ENCODE data around the gene PRR36. TPM values are rescaled to one million over a fixed set of nuclear protein-coding genes. Genes with fewer than 3 reads are reported as not detected.

The PRR36 gene
- polyA plus RNA-seq, 4 donors: 0.22 to 0.47 TPM; not detected in 2

DNA sequence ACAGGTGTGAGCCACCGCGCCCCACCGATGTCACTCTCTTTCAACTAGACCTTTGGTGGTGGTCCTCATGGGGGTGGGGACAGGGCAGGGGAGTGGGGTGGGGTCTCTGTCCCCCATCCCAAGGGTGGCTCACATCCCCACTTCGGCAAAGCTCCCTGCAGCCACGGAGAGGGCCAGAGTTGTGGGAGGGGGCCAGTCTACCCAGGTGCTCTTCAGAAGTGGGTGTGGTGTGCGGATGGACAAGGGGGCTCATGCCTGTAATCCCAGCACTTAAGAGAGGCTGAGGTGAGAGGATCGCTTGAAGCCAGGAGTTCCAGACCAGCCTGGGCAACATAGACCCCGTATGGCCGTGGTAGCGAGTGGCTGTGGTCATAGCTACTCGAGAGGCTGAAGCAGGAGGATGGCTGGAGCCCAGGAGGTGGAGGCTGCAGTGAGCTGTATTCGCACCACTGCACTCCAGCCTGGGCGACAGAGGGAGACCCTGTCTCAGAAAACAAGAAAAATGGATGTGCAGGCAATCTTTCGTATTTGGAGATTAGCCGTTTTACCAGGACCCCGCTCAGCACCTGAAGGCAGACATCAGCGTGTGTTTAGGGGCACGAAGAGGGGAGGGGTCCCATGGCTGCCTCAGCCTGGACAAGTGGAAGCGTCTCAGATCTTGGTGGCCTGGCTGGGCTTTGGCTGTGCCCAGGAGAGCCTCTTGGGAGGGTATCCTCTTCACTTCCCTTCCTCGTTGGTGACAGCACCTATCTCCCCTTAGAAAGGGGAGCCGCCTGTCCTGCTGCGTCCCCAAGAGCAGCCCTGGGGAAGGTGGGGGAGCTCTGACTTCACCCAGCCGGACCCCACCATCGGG, 41.3 kb upstream of the PRR36 start:
- Histone ChIP-seq H3K36me3 (ENCODE audit: control insufficient read depth in 3 of 3, insufficient read depth in 2 of 3, low read depth in 1 of 3, low read length in 3 of 3) (peaks cover 2 to 29% (median 14%) of the 10 kb centered on the region in 3 donors), H3K4me3 (ENCODE audit: low read depth in 1 of 3, low read length in 3 of 3) (no peak overlapping the region), H3K27ac (ENCODE audit: low read depth in 1 of 3, low read length in 2 of 3) (no peak overlapping the region), H3K4me1 (ENCODE audit: control insufficient read depth in 3 of 3, insufficient read depth in 2 of 3, low read depth in 1 of 3, low read length in 2 of 3) (peaks cover 2 to 36% (median 3%) of the 10 kb centered on the region in 3 donors), H3K9me3 (ENCODE audit: control insufficient read depth in 2 of 2, insufficient read depth in 1 of 2, low read depth in 1 of 2, low read length in 1 of 2) (no peaks in the 10 kb centered on the region), H3K27me3 (ENCODE audit: control insufficient read depth in 3 of 3, insufficient read depth in 3 of 3, low read length in 3 of 3) (peaks cover 0 to 50% (median 20%) of the 10 kb centered on the region in 3 donors)
- DNase-seq: no peak
- WGBS, 3 donors: 39 to 46% (median 43%) methylated on average over 24 of the region's 24 CpGs
- FAIRE-seq: no peak

DNA sequence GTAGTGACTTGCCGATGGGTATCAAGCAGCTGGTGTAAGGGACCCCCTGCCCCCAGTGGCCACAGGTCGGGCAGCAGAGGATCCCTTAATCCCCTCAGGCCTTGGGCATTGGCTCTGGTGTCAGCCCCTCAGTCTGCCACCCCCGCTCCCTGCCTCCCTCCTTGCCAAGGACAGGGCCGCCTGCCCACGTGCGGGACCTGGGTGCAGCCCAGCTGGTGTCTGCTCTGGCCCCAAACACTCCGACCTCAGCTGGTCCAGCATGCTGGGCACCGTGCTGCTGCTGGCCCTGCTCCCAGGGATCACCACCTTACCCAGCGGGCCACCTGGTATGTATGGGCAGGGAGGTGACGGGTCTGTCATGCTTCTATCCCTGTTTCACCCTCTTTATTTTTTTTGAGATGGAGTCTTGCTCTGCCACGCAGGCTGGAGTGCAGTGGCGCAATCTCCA, 40.4 kb upstream of the PRR36 start, which contains the start of gene TGFBR3L:
TGFBR3L (plus strand) TSS at position 233 of the 448 bp plus-strand sequence.
- Histone ChIP-seq H3K9me3 (ENCODE audit: control insufficient read depth in 2 of 2, insufficient read depth in 1 of 2, low read depth in 1 of 2, low read length in 1 of 2) (no peaks in the 10 kb centered on the region), H3K4me3 (ENCODE audit: low read depth in 1 of 3, low read length in 3 of 3) (no peak within 1 kb of the TSS), H3K4me1 (ENCODE audit: control insufficient read depth in 3 of 3, insufficient read depth in 2 of 3, low read depth in 1 of 3, low read length in 2 of 3) (peaks cover 2 to 31% (median 3%) of the 10 kb centered on the region in 3 donors), H3K27ac (ENCODE audit: low read depth in 1 of 3, low read length in 2 of 3) (no peak within 1 kb of the TSS), H3K27me3 (ENCODE audit: control insufficient read depth in 3 of 3, insufficient read depth in 3 of 3, low read length in 3 of 3) (peaks cover 0 to 48% (median 20%) of the 10 kb centered on the region in 3 donors), H3K36me3 (ENCODE audit: control insufficient read depth in 3 of 3, insufficient read depth in 2 of 3, low read depth in 1 of 3, low read length in 3 of 3) (peaks cover 2 to 37% (median 18%) of the 10 kb centered on the region in 3 donors)
- 38 to 60% (median 40%) methylated on average over 12 of the region's 12 CpGs for WGBS, 3 donors
- DNase-seq (no peak), FAIRE-seq (no peak)

DNA sequence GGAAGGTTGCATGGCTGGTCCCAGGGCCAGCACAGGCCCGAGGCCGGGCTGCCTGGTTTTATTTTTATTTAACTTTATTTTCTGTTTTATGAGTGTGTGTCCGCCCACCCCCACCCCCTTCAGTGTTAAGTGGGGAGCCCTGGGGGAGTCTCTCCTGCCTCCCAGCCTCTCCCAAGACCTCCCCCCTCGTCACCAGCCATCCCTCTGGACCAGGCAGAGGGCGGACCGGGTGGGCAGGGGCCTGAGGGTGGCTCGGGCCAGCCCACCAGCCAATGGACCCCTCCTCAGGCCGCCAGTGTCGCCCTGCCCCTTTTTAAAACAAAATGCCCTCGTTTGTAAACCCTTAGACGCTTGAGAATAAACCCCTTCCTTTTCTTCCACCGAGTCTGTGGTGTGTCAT, 39.9 kb upstream of the PRR36 start:
- peaks cover 4 to 42% (median 18%) of the 10 kb centered on the region in 3 donors for H3K36me3 ChIP-seq (ENCODE audit: control insufficient read depth in 3 of 3, insufficient read depth in 2 of 3, low read depth in 1 of 3, low read length in 3 of 3)
- WGBS, 3 donors: 43 to 59% (median 47%) methylated on average over 12 of the region's 12 CpGs
- no peak overlapping the region for H3K27ac ChIP-seq (ENCODE audit: low read depth in 1 of 3, low read length in 2 of 3)
- H3K4me3 ChIP-seq (ENCODE audit: low read depth in 1 of 3, low read length in 3 of 3): no peak overlapping the region
- FAIRE-seq (no peak), DNase-seq (no peak)
- H3K4me1 ChIP-seq (ENCODE audit: control insufficient read depth in 3 of 3, insufficient read depth in 2 of 3, low read depth in 1 of 3, low read length in 2 of 3): peaks cover 2 to 26% (median 3%) of the 10 kb centered on the region in 3 donors
- H3K9me3 ChIP-seq (ENCODE audit: control insufficient read depth in 2 of 2, insufficient read depth in 1 of 2, low read depth in 1 of 2, low read length in 1 of 2): no peaks in the 10 kb centered on the region
- peaks cover 0 to 44% (median 20%) of the 10 kb centered on the region in 3 donors for H3K27me3 ChIP-seq (ENCODE audit: control insufficient read depth in 3 of 3, insufficient read depth in 3 of 3, low read length in 3 of 3)

DNA sequence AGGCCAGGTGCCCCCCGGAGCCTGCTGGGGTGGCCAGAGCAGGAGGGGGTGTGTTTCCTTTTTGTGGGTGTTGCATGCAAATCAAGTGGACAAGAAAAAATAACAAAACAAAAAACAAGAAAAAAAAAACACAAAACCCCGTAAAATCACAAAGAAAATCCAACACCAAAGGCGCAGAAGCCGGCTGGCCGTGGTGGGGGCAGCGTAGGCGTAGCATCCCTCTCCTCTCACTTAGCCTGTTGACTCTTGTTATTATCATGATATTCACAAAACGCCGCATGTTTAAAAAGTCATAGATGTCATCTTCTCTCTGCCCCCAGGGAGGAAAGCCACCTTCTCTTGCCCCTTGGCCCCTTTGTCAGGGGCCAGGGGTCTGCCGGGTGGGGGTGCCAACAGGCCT, 39.5 kb upstream of the PRR36 start:
- Histone ChIP-seq H3K27ac (ENCODE audit: low read depth in 1 of 3, low read length in 2 of 3) (no peak overlapping the region), H3K36me3 (ENCODE audit: control insufficient read depth in 3 of 3, insufficient read depth in 2 of 3, low read depth in 1 of 3, low read length in 3 of 3) (peaks cover 6 to 46% (median 18%) of the 10 kb centered on the region in 3 donors), H3K9me3 (ENCODE audit: control insufficient read depth in 2 of 2, insufficient read depth in 1 of 2, low read depth in 1 of 2, low read length in 1 of 2) (no peaks in the 10 kb centered on the region), H3K27me3 (ENCODE audit: control insufficient read depth in 3 of 3, insufficient read depth in 3 of 3, low read length in 3 of 3) (peaks cover 0 to 40% (median 18%) of the 10 kb centered on the region in 3 donors), H3K4me3 (ENCODE audit: low read depth in 1 of 3, low read length in 3 of 3) (no peak overlapping the region), H3K4me1 (ENCODE audit: control insufficient read depth in 3 of 3, insufficient read depth in 2 of 3, low read depth in 1 of 3, low read length in 2 of 3) (peaks cover 2 to 22% (median 3%) of the 10 kb centered on the region in 3 donors)
- WGBS, 3 donors: 83 to 87% (median 85%) methylated on average over 10 of the region's 10 CpGs
- no peak for DNase-seq
- no peak for FAIRE-seq

DNA sequence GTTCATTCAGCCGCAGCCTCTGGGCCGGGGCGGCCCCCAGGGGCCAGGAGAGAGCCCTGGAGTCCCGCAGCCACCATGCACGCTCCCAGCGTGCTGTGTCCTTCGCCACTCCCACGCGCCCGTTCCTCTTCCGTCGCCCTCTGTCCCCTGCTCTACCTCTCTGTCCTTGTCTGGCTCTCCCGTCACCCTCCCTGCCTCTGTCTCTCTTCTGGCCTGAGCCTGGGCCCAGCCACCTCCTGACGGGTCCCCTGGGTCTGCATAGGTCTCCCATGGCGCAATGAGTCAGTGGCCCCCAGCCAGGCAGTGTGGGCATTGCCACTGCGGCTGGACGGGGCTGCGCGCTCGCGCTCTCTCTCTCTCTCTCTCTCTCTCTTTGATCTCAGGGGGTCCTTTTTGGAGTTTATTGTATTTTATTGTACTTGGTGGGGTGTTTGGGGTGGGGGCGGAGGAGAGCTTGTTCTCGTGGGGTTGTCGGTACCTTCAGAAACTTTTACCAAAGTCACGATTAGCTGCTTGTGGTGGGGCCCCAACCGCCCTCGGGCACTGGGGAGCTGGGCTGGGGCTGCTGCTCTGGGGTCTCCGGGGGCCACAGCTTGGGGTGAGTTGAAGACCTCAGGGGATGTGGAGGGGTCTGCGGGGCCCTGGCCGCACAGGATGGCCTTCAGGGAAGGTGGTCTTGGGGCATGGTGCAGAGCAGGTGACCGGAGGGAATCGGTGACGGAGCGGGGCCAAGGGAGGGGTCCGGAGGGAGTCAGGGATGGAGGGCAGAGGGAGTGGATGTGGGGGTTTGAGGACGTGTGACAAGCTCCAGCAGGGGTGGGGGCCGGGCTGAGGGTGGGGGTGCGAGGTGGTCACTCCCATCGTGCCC, 38.7 kb upstream of the PRR36 start:
- peaks cover 2 to 16% (median 3%) of the 10 kb centered on the region in 3 donors for H3K4me1 ChIP-seq (ENCODE audit: control insufficient read depth in 3 of 3, insufficient read depth in 2 of 3, low read depth in 1 of 3, low read length in 2 of 3)
- WGBS, 3 donors: 93% methylated on average over 33 to 39 of the region's 39 CpGs
- no peaks in the 10 kb centered on the region for H3K9me3 ChIP-seq (ENCODE audit: control insufficient read depth in 2 of 2, insufficient read depth in 1 of 2, low read depth in 1 of 2, low read length in 1 of 2)
- H3K36me3 ChIP-seq (ENCODE audit: control insufficient read depth in 3 of 3, insufficient read depth in 2 of 3, low read depth in 1 of 3, low read length in 3 of 3): peaks cover 6 to 52% (median 18%) of the 10 kb centered on the region in 3 donors
- no peak overlapping the region for H3K27ac ChIP-seq (ENCODE audit: low read depth in 1 of 3, low read length in 2 of 3)
- H3K4me3 ChIP-seq (ENCODE audit: low read depth in 1 of 3, low read length in 3 of 3): no peak overlapping the region
- FAIRE-seq: no peak
- no peak for DNase-seq
- H3K27me3 ChIP-seq (ENCODE audit: control insufficient read depth in 3 of 3, insufficient read depth in 3 of 3, low read length in 3 of 3): peaks cover 0 to 32% (median 14%) of the 10 kb centered on the region in 3 donors

DNA sequence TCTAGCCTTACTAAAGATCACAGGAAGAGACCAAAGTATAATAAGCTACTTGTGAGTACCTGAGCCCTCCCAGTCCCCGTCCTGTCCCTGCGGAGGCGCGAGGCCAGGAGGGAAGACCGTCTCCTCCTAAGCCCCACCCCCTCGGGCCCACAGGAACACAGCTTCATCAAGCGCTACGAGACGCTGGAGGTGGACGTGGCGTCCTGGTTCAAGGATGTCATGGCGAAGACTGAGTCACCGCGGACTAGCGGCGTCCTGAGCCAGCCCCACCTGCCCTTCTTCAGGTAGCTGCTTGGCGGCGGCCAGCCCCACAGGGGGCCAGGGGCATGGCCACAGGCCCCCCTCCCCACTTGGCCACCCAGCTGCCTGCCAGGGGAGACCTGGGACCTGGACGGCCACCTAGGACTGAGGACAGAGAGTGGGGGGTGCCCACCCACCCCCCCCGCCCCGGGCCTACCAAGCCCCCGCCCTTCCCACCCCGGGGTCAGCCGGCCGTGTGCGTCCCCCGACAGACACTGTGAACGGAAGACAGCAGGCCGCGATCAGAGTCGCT, 38.0 kb upstream of the PRR36 start:
- Histone ChIP-seq H3K27ac (ENCODE audit: low read depth in 1 of 3, low read length in 2 of 3) (no peak overlapping the region), H3K9me3 (ENCODE audit: control insufficient read depth in 2 of 2, insufficient read depth in 1 of 2, low read depth in 1 of 2, low read length in 1 of 2) (no peaks in the 10 kb centered on the region), H3K4me3 (ENCODE audit: low read depth in 1 of 3, low read length in 3 of 3) (no peak overlapping the region), H3K27me3 (ENCODE audit: control insufficient read depth in 3 of 3, insufficient read depth in 3 of 3, low read length in 3 of 3) (peaks cover 0 to 27% (median 11%) of the 10 kb centered on the region in 3 donors), H3K36me3 (ENCODE audit: control insufficient read depth in 3 of 3, insufficient read depth in 2 of 3, low read depth in 1 of 3, low read length in 3 of 3) (peaks cover 6 to 59% (median 18%) of the 10 kb centered on the region in 3 donors), H3K4me1 (ENCODE audit: control insufficient read depth in 3 of 3, insufficient read depth in 2 of 3, low read depth in 1 of 3, low read length in 2 of 3) (peaks cover 2 to 13% (median 2%) of the 10 kb centered on the region in 3 donors)
- FAIRE-seq (no peak), DNase-seq (no peak)
- 92 to 94% (median 92%) methylated on average over 19 to 31 of the region's 31 CpGs for WGBS, 3 donors

DNA sequence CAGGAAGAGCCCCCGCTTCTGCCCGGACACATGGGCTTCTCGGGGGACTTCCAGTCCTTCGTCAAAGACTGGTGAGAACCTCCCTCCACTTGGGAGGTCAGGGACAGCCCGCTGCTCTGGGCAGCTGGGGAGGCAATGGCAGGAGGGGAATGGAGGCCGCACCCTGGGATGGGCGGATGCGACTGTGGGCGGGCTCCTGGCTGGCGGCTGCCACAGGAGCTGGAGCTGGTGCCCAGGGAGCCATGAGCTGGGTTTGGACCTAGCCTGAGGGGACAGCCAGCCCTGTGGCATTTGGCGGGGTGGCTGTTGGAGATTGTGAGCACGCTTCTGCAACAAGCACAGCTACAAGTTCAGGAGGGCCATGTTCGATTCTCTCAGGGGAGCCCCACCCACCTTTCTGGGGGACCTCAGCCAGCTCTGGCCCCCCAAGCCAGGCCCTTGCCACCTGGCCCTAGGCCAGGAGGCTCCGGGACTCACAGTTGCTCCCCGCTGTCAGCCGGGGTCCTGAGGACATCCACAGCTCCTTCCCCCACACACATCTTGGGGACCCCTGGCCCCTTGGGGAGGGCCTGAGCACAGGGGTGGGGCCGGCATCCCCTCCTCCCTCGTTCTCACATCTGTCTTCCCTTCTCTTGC, 37.4 kb upstream of the PRR36 start:
- no peak overlapping the region for H3K4me3 ChIP-seq (ENCODE audit: low read depth in 1 of 3, low read length in 3 of 3)
- peaks cover 0 to 10% (median 0%) of the 10 kb centered on the region in 3 donors for H3K4me1 ChIP-seq (ENCODE audit: control insufficient read depth in 3 of 3, insufficient read depth in 2 of 3, low read depth in 1 of 3, low read length in 2 of 3)
- no peaks in the 10 kb centered on the region for H3K9me3 ChIP-seq (ENCODE audit: control insufficient read depth in 2 of 2, insufficient read depth in 1 of 2, low read depth in 1 of 2, low read length in 1 of 2)
- H3K27me3 ChIP-seq (ENCODE audit: control insufficient read depth in 3 of 3, insufficient read depth in 3 of 3, low read length in 3 of 3): peaks cover 0 to 23% (median 8%) of the 10 kb centered on the region in 3 donors
- WGBS, 3 donors: 87 to 90% (median 88%) methylated on average over 18 of the region's 18 CpGs
- no peak for DNase-seq
- peaks cover 6 to 62% (median 18%) of the 10 kb centered on the region in 3 donors for H3K36me3 ChIP-seq (ENCODE audit: control insufficient read depth in 3 of 3, insufficient read depth in 2 of 3, low read depth in 1 of 3, low read length in 3 of 3)
- no peak overlapping the region for H3K27ac ChIP-seq (ENCODE audit: low read depth in 1 of 3, low read length in 2 of 3)
- no peak for FAIRE-seq

Measured in small intestine (tissue), 7 donors.